ENCODE results near the gene PLIN1.
A peak's percentile ranks its signal among the peaks of the same experiment; 100 is the strongest.

PLIN1 gene

DNA sequence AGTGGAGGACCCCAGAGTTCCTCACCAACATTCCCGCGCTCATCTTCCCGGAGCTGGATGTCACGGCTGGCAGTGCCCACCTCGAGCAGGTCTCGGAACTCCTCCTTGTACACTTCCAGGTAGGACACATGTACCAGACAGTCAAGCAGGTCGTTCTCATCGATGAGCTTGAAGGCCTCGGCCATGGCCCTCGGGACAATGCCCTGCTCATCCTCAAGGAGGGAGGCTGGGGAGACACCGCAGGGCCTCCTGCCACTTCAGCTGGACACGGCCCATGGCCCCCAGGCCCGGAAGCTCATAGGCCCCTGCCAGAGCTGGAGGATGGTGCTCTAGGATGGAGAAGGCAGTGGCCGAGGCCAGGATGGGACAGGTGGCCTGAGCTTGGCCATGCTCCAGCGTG, 29.5 kb downstream of the PLIN1 start:
- no peak for DNase-seq

GRCh38 chr15:89649013-89649625, 30.0 kb downstream of the PLIN1 start:
- DNase-seq: no peak

GRCh38 chr15:89648106-89649012, 30.8 kb downstream of the PLIN1 start:
- no peak for DNase-seq

DNA sequence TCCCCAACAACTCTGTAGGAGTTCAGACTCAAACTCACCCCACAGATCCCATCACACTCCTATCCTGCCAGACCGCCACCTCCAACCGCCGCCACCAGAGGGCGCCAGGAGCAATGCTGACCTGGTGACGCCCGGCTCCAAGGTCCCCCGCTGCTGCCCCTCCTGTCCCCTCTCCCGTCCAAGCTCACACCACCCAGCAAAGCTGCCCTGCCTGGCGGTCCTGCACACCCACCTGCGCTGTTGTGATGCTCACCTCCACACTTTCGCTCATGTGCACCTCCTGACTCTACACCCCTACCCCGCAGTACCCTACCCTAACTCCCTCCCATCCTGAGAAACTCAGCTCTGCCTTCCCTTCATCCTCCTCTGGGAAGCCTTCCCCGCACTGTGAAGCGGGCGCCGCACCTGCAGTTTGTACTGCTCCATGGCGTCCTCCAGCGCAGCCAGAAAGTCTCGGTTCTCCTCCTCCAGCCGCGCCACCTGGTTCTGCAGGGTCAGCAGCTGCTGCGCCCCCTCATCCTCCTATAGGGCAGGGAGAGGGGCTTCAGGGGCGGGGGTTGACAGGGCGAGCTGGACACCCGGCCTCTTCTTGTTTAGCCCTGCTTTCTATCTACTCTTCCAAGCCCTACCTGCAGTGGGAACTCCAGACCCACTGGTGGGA, 31.8 kb downstream of the PLIN1 start:
- DNase-seq: peak; percentile 88

- no peak for DNase-seq
Observed at GRCh38 chr15:89646416-89647141, 32.6 kb downstream of the PLIN1 start.

DNA sequence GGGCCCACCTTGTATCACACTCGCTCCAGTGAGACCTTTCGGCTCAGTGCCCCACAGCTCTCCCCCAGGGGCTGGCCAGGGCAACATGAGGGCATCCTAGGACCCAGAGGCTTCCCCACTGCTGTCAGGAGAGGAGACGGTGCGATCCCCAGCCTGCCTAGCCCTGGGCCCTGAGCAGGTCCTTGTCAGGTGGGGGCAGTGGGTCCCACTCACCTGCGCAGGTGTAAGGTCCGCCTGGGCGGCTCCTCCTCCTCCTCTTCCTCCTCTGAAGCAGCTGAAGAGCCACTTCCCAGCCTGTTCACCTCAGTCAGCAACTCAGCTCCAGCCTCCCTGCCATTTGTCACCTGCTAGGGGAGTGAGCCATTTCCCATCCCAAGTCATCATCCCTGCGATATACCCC, 33.5 kb downstream of the PLIN1 start:
- no peak for DNase-seq

DNA sequence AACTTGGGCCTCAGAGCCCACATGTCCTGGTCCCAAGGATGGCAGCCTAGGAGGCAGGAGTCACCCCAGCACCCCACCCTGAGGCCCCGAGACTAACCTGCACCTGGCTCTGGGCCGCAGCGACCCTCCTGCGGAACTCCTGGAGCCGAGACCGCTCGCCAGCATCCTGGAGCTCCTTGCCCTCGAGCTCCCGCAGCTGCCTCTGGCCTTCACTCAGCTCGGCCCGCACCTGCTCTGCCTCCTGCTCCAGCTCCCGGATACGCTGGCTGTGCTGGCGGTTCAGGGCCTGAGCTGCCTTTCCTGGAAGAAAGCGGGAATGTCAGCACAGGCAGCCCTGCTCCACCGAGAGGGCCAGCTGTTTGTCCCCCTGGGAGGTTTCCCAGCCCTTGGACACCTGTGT, 37.1 kb downstream of the PLIN1 start:
- DNase-seq: no peak

DNA sequence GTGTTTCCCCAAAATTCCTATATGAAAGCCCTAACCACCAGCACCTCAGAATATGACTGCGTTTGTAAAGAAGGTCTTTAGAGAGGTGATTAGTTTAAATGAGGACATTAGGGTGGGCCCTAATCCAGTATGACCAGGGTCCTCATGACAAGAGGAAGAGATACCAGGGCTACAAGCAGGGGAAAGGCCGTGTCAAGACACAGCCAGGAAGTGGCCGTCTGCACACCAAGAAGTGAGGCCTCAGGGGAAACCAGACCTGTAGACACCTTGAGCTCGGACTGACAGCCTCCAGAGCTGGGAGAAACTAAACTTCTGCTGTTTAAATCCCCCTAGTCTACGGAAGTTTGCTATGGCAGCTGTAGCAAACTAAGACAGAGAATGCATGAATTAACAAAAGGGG, 38.1 kb downstream of the PLIN1 start:
- no peak for DNase-seq

GRCh38 chr15:89640245-89640644, 38.9 kb downstream of the PLIN1 start:
- DNase-seq: peak; percentile 17

- peak; percentile 45 for DNase-seq
Observed at GRCh38 chr15:89633585-89633984, 45.6 kb downstream of the PLIN1 start.

DNA sequence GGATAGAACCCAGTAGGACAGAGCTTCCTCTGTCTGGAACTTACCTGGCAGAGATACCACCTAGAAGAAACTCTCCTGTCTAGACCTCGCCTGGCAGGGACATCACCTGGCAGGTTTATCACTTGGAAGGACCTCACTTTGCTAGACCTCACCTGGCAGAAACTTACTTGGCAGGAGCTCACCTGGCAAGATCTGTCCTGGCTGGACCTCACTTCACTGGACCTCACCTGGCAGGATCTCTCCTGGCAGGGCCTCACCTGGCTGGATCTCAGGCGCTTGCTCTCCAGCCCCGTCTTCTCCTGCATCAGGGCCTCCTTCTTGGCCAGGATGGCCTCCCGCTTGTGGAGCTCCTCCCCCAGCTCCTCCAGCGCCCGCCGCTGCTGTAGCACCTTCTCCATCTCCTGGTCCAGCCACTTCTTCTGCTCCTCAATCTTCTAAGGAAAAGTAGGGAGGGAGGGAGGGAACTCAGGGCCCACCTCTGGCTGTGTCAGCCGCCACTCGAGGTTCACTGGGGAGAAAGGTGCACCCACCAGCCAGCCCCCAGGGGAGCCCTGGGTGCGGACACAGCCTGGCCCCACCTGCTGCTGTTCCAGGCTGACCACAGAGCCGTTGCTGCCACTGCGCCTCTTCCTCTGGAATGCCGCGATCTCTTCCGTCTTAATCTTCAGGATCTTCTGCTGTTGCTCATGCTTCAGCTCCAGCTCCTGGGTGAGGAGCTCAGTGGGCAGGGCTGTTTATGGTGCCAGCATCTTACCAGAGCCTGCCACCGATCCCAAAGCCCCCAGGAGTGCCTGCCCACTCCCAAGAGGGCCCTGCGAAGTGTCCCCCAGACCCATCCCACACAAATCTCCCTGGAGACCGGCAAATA, 46.4 kb downstream of the PLIN1 start:
- peak; percentile 42 for DNase-seq

- peak; percentile 33 for DNase-seq
Observed at GRCh38 chr15:89631902-89632264, 47.3 kb downstream of the PLIN1 start.

GRCh38 chr15:89630974-89631901, 47.9 kb downstream of the PLIN1 start:
- DNase-seq: peak; percentile 54

DNA sequence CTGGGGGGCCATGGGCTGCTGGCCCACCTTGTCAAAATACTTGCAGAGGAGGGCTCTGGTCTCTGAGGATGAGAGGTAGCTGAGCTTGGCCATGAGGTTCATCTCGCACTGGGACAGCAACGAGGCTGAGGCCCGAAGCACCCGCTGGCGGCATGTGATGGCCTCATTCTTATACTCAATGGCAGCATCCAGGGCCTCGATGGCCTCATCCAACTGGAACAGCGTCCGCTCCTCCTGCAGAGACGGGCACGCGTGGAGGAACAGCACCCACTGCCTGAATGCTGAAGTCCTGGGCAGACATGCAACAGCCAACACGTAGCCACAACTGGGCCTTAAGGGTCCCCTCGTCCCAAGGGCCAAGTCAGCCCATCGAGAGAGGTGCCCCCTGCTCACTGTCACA, 48.9 kb downstream of the PLIN1 start:
- DNase-seq: peak; percentile 42

GRCh38 chr15:89629829-89630228, 49.3 kb downstream of the PLIN1 start:
- DNase-seq: no peak

- peak; percentile 41 for DNase-seq
Observed at GRCh38 chr15:89628806-89629715, 50.1 kb downstream of the PLIN1 start.

GRCh38 chr15:89628301-89628700, 50.9 kb downstream of the PLIN1 start:
- DNase-seq: peak; percentile 46

DNA sequence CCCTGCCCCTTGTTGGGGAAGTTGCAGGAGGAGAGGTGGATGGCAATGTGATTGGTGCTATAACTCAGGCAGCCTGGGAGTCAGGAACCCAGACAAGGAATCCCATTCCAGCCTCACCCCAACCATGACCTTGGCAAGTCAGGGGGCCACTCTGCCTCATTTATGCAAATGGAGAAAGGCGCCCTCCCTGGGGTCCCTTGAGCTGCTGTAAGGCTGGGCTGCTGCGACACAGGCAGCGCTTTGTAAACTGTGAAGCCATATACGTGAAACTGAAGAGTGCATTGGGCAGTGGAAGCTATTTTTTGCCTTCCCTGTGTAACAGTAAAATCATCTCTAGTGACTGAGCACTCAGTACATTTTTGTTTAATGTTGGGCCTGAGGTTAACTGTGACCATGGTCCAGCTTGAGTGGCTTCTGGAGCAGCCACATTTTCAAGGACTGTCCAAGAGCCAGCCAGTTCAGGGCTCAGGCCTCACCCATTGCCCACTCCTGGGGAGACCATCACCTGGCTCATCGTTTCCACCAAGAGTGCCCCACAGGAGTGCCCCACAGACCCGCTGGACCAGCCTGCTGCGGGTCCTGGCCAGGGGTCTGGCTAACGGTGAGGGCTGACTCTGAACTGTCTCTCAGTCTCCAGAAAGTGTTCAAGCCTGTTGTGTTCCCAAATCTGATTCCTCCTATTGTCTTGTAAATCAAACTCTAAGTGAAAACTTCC, 51.8 kb downstream of the PLIN1 start:
- peak; percentile 32 for DNase-seq

DNA sequence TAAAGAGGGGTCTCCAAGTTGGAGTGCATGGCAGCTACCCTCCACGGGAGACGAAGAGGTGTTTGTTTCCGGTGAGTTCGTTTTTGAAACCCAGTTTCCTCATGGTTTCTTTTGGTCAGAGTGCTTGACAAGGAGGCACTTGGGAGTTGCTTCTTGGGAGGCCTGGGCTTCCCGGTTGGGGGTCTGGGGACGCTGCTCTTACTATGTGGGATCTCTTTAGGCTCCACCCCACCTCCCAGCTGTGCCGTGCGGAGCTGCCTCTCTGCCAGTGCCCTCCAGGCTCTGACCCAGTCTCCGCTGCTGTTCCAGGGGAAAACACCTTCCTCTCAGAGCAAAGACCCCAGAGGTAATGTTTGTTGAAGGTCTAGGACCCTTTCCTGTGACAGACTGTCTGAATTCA, 53.5 kb downstream of the PLIN1 start:
- DNase-seq: no peak

All from islet precursor cell (in vitro differentiated cells).